Stimulated activated CD4-positive, alpha-beta T cell treated with anti-CD3 and anti-CD28 coated beads, Interleukin-4, amount 100 ng/mL, for 24 hours (primary cell): Measurements from ENCODE around the gene MAN1B1.

Experiments
- DNase-seq: peaks from one replicate; pipeline ENCODE4 v3.0.0-alpha.2; 2020

Gene MAN1B1

GRCh38 chr9:137148242-137148641, 61.5 kb downstream of the MAN1B1 start:
- DNase-seq, result no peak

DNA sequence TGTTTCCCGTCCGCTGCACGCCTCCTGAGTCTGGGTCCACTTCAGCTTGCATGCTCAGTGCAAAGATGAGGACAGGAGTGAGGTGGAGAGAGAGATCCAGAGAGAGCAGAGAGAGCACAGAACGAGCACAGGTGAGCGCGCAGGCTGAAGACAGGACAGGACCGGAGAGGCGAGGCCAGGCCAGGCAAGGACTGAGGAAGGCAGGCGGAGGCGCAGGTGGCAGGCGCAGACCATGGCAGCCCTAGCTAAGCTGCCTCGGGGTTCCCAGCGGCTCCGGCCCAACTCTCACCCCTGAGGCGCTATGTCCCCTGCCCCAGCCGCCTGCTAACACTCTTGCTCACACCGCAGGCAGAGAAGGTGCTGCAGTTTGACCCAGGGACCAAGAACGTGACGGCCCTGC, 61.9 kb downstream of the MAN1B1 start:
- DNase-seq, result no peak

DNA sequence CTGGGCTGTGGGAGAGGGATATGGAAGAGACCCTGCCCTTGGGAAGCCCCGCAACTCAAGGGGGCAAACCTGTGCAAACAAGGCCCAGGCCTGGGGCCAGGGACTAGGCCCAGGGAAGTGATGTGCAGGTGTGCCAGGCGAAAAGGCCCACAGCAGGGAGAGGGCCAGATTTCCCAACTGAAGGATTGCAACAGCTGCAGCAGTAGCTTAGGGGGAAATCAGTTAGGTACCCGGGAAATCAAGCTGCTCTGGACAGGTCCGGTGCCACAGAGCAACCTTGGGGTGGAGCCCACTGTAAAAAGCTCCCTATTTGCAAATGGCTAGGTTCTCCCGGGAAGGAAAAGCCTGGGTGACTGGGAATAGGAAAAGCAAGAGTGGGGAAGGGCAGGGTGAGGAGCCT, 62.6 kb downstream of the MAN1B1 start:
- no peak for DNase-seq

DNA sequence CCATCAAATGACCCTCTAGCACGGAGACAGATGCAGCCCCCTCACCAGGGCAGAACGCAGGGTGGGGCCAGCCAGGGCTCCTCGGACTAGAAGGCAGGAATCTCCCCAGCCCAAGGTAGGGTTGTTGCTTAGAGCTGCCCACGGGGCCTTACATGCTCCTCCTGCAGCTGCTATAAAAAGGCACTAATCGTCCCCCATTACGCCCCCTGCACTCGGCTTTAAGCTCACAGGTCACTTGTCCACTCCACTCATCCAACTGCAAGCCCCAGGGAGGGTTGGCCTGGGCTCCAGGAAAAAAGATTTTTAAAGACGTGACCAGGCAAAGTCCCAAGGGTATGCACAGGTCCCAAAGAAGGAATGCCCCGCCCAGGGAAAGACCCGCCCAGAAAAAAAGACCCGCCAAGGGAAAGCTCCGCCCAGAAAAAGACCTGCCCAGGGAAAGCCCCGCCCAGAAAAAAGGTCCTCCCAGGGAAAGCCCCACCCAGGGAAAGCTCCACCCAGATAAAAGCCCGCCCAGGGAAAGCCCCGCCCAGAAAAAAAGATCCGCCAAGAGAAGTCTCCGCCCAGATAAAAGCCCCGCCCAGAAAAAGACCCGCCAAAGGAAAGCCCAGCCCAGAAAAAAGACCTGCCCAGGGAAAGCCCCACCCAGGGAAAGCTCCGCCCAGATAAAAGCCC, 63.3 kb downstream of the MAN1B1 start:
- no peak for DNase-seq

DNA sequence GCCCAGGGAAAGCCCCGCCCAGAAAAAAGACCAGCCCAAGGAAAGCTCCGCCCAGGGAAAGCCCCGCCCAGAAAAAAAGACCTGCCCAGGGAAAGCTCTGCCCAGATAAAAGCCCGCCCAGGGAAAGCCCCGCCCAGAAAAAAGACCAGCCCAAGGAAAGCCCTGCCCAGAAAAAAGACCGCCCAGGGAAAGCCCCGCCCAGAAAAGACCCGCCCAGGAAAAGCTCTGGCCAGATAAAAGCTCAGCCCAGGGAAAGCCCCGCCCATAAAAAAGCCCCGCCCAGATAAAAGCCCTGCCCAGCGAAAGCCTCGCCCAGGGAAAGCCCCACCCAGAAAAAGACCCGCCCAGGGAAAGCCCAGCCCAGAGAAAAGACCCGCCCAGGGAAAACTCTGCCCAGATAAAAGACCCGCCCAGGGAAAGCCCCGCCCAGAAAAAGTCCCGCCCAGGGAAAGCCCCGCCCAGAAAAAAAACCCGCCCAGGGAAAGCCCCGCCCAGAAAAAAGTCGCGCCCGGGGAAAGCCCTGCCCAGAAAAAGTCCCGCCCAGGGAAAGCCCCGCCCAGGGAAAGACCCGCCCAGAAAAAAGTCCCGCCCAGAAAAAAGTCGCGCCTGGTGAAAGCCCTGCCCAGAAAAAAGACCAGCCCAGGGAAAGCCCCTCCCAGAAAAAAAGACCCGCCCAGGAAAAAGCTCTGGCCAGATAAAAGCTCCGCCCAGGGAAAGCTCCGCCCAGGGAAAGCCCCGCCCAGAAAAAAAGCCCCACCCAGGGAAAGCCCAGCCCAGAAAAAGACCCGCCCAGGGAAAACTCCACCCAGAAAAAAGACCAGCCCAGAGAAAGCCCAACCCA, 64.1 kb downstream of the MAN1B1 start:
- peak; percentile 51 for DNase-seq

DNA sequence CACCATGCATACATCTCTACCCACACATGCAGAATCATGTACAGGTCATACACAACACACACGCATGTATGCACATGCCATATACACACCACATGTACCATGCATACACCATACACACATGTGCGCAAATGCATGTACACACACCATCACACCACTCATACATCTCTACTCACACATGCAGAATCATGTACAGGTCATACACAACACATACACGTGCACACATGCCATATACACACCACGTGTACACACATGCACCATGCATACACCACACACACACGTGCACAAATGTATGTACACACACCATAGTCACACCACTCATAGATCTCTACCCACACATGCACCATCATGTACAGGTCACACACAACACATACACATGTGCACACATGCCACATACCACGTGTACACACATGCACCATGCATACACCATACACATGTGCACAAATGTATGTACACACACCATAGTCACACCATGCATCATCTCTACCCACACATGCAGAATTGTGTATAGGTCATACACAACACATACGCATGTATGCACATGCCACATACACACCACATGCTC, 66.1 kb downstream of the MAN1B1 start:
- no peak for DNase-seq

- peak; percentile 63 for DNase-seq
These were observed 70.0 kb downstream of the MAN1B1 start for GRCh38 chr9:137156567-137157375.

DNA sequence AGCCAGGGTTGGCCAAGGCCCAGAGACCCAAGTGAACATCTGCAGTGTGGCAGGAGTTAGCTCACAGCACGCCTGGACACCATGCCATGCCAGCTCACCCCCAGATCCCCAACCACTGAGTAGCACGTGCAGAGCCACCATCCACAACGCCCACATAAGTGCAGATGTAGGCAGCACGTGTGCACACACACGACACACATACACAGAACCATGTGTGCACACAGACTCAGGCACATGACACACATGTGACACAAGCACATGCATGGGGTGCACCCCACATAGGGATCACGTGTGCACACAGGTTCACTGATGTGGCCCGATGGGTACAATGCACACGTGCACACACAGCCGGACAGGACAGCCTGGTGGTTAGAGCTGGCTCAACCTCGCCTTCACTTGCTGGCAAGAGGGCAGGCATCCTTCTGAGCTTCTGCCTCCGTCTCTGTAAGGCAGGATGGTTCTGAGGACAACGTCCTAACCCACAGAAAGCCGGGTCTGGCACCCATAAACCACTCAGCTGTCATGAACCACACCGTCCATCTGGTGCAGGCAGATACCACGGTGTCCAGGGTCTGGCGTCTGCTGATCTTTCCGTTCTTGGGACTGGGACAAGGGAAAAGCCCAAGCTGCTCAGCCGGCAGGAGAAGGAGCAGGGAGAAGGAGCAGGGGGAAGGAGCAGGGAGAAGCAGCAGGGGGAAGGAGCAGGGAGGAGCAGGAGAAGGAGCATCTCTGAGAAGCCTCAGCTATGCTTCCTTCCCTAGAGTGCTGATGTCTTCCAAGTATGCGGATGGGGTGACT, 71.0 kb downstream of the MAN1B1 start:
- DNase-seq, result no peak

- DNase-seq, result no peak
These were observed 71.8 kb downstream of the MAN1B1 start for GRCh38 chr9:137158625-137159024.
